ENCODE data around the gene CSTF1. TPM values are rescaled to one million over a fixed set of nuclear protein-coding genes. Genes with fewer than 3 reads are reported as not detected.
A peak's percentile ranks its signal among the peaks of the same experiment; 100 is the strongest.
"Not testable (repeated sequence)": the region's sequence is repeated elsewhere in the genome, so short reads cannot be mapped to it uniquely, and the experiment has no call there.

Gene CSTF1
- total and polyA plus RNA-seq, 10 donors: 9.8 to 45.0 (median 28.5) TPM

GRCh38 chr20:56409521-56409920 is 17.1 kb downstream of the CSTF1 start:
- H3K36me3 ChIP-seq: peaks cover 0 to 47% (median 38%) of the 10 kb centered on the region in 6 donors
- no peak for DNase-seq
- 47 to 76% (median 61%) methylated on average over 5 of the region's 5 CpGs for WGBS, 5 donors
- intact Hi-C loops (cut with DNase I; ENCODE audit: low total_unique reads): no loop called here
- no peaks in the 10 kb centered on the region for H3K27me3 ChIP-seq (replicated peaks in 1 of 7)
- peak overlapping the region in 7 of 8 donors; percentile 66 to 92 (median 87) for H3K27ac ChIP-seq
- TF ChIP-seq POLR2AphosphoS5 (IDR thresholded peaks at IDR 0.05) (peak in 1 of 3 donors; percentile 79), CTCF (IDR thresholded peaks at IDR 0.05 in 8 of 11, conservative IDR thresholded peaks at IDR 0.05 in 3 of 11) (peak in 1 of 11 experiments; percentile 15), POLR2A (IDR thresholded peaks at IDR 0.05) (no peak)
- peaks cover 14 to 60% (median 52%) of the 10 kb centered on the region in 6 donors for H3K4me1 ChIP-seq
- H3K4me3 ChIP-seq: peak overlapping the region in 1 of 8 donors; percentile 26
- H3K9me3 ChIP-seq: no peaks in the 10 kb centered on the region

- intact Hi-C loops (cut with DNase I; ENCODE audit: low total_unique reads): no loop called here
- Histone ChIP-seq H3K4me3 (peak overlapping the region in 1 of 8 donors; percentile 26), H3K36me3 (peaks cover 0 to 43% (median 34%) of the 10 kb centered on the region in 6 donors), H3K27me3 (replicated peaks in 1 of 7) (no peaks in the 10 kb centered on the region), H3K4me1 (peaks cover 14 to 64% (median 56%) of the 10 kb centered on the region in 6 donors), H3K9me3 (no peaks in the 10 kb centered on the region), H3K27ac (peak overlapping the region in 7 of 8 donors; percentile 66 to 92 (median 87))
- no peak for DNase-seq
- TF ChIP-seq POLR2AphosphoS5 (IDR thresholded peaks at IDR 0.05) (no peak), CTCF (IDR thresholded peaks at IDR 0.05 in 8 of 11, conservative IDR thresholded peaks at IDR 0.05 in 3 of 11) (no peak), POLR2A (IDR thresholded peaks at IDR 0.05) (no peak)
- whole genome bisulfite sequencing, 5 donors: 36 to 84% (median 80%) methylated on average over 1 of the region's 1 CpG
Observed at GRCh38 chr20:56409956-56410355, 17.5 kb downstream of the CSTF1 start.

- H3K27me3 ChIP-seq (replicated peaks in 1 of 7); H3K9me3 ChIP-seq; intact Hi-C loops (cut with DNase I; ENCODE audit: low total_unique reads): not testable (repeated sequence)
- DNase-seq: peak; percentile 65
- H3K36me3 ChIP-seq: peaks cover 0 to 30% (median 21%) of the 10 kb centered on the region in 6 donors
- H3K4me1 ChIP-seq: peaks cover 18 to 78% (median 57%) of the 10 kb centered on the region in 6 donors
- peak overlapping the region; percentile 71 to 92 (median 86) for H3K27ac ChIP-seq
- 80 to 92% (median 86%) methylated on average over 7 of the region's 7 CpGs for WGBS, 5 donors
- peak overlapping the region in 3 of 8 donors; percentile 35 to 67 (median 40) for H3K4me3 ChIP-seq
Observed at GRCh38 chr20:56411287-56411686, 18.8 kb downstream of the CSTF1 start.

GRCh38 chr20:56411759-56412472 is 19.5 kb downstream of the CSTF1 start, which contains the start of gene CASS4:
CASS4 (plus strand) TSS chr20:56412260; CDS start chr20:56412459, 199 bp downstream.
- H3K27me3 ChIP-seq (replicated peaks in 1 of 7): no peaks in the 10 kb centered on the region
- H3K36me3 ChIP-seq: peaks cover 0 to 27% (median 15%) of the 10 kb centered on the region in 6 donors
- H3K4me3 ChIP-seq: peak within 1 kb of the TSS; percentile 26 to 67 (median 33)
- intact Hi-C loops (cut with DNase I; ENCODE audit: low total_unique reads): no loop called here
- peaks cover 18 to 84% (median 59%) of the 10 kb centered on the region in 6 donors for H3K4me1 ChIP-seq
- H3K27ac ChIP-seq: peak within 1 kb of the TSS; percentile 71 to 92 (median 86)
- TF ChIP-seq CTCF (IDR thresholded peaks at IDR 0.05 in 8 of 11, conservative IDR thresholded peaks at IDR 0.05 in 3 of 11) (peak in 3 of 11 experiments; percentile 22 to 42 (median 23)), POLR2A (IDR thresholded peaks at IDR 0.05) (no peak), POLR2AphosphoS5 (IDR thresholded peaks at IDR 0.05) (peak in 2 of 3 donors; percentile 44 to 77)
- DNase-seq: no peak
- no peaks in the 10 kb centered on the region for H3K9me3 ChIP-seq
- 4 to 8% (median 7%) methylated on average over 10 of the region's 10 CpGs for WGBS, 5 donors
